Activated naive CD4-positive, alpha-beta T cell treated with anti-CD3 and anti-CD28 coated beads, Interleukin-2, amount 50 U/mL, for 16 hours (primary cell): ENCODE data around the gene KAZN.

Source experiments
- DNase-seq: peaks from one replicate; pipeline ENCODE4 v3.0.0-alpha.2; 2020

KAZN gene

DNA sequence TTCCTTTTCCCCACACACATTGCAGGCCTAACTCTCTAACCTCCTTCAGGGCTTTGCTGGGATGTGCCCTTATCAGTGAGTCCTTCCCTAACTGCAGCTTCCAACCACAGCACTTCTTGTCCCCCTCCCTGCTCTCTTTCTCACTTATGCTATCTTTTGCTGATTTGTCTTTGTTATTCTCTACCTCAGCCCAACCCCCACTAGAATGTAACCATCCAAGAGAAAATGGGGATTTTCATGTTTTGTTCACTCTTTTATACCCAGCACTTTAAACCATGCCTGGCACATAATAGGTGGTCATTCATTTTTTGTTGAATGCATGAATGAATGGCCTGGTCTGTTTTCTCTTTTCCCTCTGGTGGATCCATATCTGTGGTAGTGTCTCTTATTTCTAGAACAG, 243.5 kb downstream of the KAZN start:
- no peak for DNase-seq

GRCh38 chr1:14842361-14842760, 243.9 kb downstream of the KAZN start:
- DNase-seq = no peak

DNA sequence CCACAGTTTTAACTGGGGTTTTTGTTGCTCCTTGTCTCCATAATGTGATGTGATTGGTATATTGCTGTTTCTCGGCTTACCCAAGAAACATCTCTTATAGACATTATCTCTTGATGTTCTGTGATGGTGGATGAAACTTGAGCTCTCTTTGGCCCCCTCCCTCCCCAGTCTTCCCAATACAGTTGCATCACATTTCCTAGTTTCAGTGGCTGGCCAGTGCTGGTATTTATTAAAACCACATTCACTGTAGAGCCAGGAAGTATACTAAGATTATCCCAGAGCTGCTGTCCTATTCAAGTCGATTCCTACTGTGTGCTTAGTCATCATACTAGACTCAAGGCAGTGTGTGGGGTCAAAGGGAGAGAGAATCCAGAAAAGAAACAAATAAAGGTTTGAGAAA, 244.4 kb downstream of the KAZN start:
- DNase-seq = no peak

DNA sequence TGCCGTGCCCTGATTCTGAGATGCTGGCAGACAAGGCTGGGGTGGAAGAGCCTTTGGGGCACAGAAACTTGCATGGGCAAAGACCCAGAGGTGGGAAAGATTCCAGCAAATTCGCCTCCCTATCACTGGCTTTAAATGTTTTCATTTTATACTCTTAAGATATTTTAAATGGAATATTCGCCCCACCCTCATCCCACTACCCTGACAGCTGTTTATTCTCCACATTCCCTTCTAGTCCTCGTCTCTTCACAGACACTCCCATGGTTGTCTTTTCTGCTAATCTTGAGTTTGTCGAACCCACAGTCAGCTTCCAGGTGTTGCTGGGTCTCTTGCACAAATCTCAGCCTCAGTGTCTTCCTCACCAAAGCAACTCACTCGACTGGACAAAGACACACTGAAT, 245.0 kb downstream of the KAZN start:
- DNase-seq = no peak

GRCh38 chr1:14844356-14844755, 245.9 kb downstream of the KAZN start:
- DNase-seq = no peak

DNA sequence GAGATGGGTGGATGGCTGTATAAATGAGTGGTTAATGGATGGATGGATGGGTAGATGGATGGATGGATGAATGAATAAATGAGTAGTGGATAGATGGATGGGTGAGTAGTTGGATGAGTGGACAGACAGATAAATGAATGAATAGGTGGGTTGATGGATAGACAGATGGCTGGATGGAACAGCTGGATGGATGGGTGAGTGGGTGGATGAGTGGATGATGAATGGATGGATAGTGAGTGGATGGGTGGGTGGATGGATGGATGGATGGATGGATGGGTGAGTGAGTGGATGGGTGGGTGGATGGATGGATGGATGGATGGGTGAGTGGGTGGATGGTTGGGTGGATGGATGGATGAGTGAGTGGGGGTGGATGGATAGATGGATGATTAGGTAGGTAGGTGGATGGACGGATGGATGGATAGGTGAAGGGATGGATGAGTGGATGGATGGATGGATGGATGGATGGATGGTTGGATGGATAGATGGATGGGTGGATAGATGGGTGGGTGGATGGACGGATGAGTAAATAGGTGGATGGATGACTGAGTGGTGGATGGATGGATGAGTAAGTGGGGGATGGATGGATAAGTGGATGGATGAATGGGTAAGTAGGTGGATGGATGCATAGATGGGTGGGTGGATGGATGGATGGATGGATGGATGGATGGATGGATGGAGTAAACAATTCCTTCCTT, 246.6 kb downstream of the KAZN start:
- DNase-seq = no peak

DNA sequence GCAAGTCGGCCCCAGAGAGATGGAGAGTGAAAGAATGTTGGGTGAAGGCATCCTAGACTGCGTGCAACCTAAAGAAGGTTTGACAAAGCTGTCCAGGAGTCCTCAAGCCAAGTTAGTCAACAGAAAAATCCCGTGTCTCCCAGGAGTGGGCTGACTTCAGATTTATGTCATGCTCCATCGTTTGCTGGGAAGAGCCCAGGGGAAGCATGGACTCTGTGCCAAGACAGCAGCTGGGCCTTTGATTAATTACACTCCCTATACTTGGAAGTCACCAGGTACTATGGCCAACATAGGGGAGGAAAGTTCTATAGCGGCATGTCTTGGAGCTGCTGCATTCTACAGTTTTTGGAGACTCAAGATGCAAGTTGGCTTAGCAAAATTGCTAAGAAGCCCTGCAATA, 247.4 kb downstream of the KAZN start:
- DNase-seq = no peak

DNA sequence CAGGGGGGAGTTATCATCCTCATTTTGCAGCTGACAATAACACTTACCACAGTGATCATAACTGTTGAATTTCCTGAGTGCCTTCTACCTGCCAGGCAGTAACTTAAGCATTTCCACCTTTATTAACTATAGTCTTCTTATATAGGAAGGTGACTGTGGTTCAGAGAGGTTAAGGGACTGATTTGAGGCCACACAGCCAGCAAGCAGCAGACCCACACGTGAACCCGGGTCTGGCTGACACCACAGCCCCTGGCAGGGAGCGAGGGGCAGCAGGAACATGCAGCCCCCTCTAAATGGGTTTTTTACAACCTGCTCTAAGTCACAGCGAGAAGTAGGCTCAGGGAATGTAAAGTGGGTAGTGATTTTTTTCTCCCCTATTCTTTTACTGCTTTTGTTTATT, 248.2 kb downstream of the KAZN start:
- no peak for DNase-seq

- DNase-seq = no peak
Measured at GRCh38 chr1:14848203-14848602, 249.7 kb downstream of the KAZN start.

GRCh38 chr1:14848625-14849024, 250.1 kb downstream of the KAZN start:
- no peak for DNase-seq

- DNase-seq = no peak
Measured at GRCh38 chr1:14849038-14849437, 250.6 kb downstream of the KAZN start.

GRCh38 chr1:14850563-14850962, 252.1 kb downstream of the KAZN start:
- no peak for DNase-seq

DNA sequence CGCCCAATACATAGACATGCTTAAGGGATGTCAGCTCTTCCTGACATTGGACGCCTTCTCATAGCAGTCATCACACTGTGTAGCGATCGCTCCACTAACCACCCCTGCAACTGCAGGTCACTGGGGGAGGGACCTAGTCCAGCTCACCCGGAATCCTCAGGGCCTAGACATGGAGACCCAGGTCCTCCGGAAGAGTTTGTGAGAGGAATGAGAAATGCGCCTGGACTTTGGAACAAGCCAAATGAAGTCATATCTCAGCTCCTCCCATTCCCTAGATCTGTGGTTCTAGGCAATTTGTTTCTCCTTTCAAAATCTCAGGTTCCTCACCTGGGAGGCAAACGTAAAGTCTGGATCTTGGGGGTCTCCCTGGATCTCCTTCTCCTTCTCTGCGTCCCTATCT, 253.3 kb downstream of the KAZN start:
- DNase-seq = no peak

- DNase-seq = no peak
Measured at GRCh38 chr1:14852291-14852690, 253.8 kb downstream of the KAZN start.

GRCh38 chr1:14853518-14853917, 255.0 kb downstream of the KAZN start:
- no peak for DNase-seq

DNA sequence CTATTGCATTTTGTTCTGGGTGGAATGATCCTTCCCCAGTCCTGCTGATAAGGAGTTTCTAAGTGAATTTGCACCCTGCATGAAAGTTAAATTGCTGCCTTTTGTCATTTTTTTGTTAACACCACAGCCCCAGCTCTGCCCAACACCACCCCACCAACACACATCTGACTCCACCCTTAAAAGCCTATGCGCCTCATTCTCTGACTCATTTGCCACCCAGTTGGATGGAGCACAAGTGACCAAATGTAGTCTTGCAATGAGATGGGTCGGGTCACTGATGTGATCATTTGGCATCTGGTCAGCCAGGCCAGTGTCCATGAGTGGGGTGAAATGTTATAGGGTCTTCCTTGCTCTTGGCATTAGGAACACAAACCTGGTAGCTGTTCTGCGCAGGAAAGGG, 256.8 kb downstream of the KAZN start:
- no peak for DNase-seq

GRCh38 chr1:14855801-14856200, 257.3 kb downstream of the KAZN start:
- DNase-seq = no peak

DNA sequence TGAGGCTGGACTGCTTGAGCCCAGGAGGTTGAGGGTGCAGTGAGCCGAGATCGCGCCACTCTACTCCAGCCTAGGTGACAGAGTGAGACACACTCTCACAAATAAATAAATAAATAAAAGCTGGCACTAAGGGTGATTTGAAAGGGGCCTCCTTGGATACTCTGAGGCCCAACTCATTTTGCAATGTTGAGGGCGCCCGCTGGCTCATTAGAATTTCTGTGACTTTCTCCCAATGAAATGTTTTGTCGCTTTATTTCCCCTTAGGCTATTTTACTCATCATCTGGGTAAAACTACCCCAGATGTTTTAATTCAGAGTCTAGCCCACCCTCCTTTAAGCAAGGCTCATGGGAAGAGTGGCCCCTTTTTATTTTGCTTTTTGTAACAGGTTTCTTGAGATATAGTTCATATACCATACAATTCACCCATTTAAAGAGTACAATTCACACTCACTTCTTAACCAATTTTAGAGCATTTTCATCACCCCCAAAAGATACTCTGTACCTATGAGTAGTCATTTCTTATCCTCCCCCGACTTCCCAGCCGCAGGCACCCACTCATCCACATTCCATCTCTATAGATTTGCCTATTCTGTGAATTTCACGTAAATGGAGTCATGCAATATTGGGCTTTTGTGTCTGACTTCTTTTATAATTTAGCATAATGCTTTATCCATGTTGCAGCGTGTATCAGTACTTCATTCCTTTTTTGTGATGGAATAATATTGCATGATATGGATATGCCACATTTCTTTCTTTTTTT, 259.1 kb downstream of the KAZN start:
- DNase-seq = no peak

GRCh38 chr1:14862114-14862771, 263.8 kb downstream of the KAZN start:
- no peak for DNase-seq

DNA sequence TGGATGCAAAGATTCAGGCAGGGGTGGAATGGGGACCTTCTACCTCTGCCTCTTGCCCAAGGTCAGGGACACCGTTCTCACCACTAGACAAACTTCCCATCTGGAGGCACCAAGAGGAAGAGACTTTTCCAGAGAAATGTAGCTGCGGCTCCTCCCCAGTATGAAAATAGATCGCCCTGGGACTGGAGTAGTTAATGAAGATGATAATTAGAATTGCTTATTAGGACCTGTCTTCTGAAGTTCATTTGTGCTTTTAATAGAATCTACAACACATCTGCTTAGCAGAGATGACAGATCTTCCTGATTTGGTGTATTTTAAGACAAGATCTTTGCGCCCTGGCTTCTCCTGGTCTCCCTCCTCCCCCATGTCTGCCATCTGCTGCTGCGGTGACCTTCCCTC, 266.6 kb downstream of the KAZN start:
- no peak for DNase-seq

DNA sequence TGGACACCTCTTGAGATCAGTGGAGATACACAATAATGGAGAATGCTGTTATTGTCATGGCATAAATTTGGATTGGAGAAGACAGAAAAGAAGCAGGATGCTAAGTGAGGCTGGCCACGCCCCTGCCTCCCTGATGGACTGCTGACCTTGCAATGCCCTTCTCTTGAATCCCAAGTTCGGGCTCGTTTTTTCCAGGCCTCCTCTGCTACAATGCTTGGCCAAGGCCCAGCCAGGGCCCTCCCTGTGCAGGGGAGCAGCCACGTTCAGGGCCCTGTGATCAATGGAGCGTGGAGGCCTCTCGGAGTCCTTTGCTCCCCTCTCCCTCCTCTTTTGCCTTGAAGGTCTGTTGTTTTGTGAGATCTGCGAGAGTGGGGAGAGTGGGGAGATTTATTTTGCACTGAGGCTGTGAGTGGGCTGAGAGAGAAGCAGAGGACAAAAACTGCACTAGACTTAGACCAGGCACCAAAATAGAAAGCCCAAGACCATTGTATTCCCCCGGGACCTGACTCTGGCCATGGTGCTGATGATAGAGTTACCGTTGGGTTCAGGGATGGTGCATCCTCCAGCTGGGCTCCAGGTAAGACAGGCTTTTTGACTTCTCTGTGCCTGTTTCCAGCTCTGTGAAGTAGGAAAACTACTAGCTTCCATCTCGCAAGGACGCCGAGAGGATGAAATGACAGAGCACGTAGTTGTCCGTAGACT, 268.6 kb downstream of the KAZN start:
- no peak for DNase-seq

DNA sequence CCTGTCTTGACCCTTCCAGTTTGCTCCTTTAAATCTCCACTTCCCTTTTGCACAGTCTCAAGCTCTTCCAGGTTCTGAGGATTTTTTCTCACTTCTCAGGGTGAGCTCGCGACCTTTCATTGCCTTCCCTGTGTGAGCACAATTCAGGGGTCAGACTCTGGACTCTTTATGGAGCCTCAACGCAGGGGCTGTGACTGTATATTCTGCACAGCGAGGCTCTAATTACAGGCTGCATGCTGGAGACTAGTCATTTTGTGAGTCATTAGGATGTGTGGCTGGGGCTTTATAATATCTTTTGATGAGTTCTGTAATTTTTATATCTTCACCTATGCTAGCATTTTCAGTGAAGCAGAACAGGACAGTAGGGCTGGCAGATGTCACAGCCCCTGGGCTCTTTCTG, 270.7 kb downstream of the KAZN start:
- no peak for DNase-seq

DNA sequence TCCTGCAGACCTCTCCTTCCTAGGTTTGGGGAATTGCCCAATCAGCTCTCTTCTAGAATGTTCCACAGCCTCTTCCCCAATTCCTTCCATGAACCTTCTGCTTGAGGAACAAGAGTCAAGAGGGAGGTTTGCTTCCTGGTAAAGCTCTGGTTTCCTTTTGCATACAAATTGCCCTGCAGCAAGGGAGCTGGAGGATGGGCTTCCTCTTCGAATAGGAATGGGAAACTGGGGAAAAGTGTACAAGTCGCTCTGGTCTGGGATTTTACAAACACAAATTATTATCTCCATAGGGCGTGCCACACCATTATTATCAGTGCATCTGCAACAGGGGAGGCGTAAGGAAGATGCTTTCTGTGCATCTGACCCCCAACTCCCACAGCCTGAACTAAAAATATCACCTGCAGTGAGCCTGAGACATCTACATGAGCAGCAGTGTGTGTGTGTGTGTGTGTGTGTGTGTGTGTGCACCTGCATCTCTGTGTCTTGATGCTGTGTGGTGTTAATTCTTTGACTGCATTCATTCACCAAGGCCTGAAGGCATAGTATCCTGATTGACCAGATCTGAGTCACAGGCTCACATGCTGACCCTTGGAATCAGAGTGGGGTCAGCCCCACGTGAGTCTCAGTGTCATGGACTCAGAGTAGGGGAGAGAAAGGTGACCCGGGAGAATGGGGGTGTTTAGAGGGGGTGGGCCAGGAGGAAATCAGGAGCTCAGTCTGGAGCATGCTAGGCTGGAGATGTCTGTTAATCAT, 272.9 kb downstream of the KAZN start:
- no peak for DNase-seq
